Mucosa of gallbladder (tissue), 1 donor: ENCODE measurements around the gene KHSRP. TPM values are rescaled to one million over a fixed set of nuclear protein-coding genes. Genes with fewer than 3 reads are reported as not detected.
A peak's percentile ranks its signal among the peaks of the same experiment; 100 is the strongest.
"Not testable (repeated sequence)": the region's sequence is repeated elsewhere in the genome, so short reads cannot be mapped to it uniquely, and the experiment has no call there.

Experiments used
- DNase-seq: peaks from one replicate; pipeline ENCODE4 v3.0.0-alpha.2; 2020; ENCODE audit warnings: low spot score
- total RNA-seq: library from RNA; stranded (reverse); gene quantifications from one replicate; pipeline ENCODE4 v1.2.1, GENCODE V29; 2021
- donor health status: DM: no; HTN: no; CAD: no.

Gene KHSRP
- total RNA-seq, 1 donor from 2014 or later: 201 TPM

- DNase-seq: no peak
Measured at GRCh38 chr19:6417713-6418561, 6.7 kb downstream of the KHSRP start.

- no peak for DNase-seq
Measured at GRCh38 chr19:6416658-6417405, 7.8 kb downstream of the KHSRP start.

- no peak for DNase-seq
Measured at GRCh38 chr19:6415591-6416190, 8.9 kb downstream of the KHSRP start.

- DNase-seq: no peak
Measured at GRCh38 chr19:6414793-6415590, 9.6 kb downstream of the KHSRP start.

GRCh38 chr19:6413721-6414643, 10.6 kb downstream of the KHSRP start:
- no peak for DNase-seq

GRCh38 chr19:6413291-6413690, 11.3 kb downstream of the KHSRP start:
- no peak for DNase-seq

- DNase-seq: no peak
Measured at GRCh38 chr19:6412447-6413091, 12.0 kb downstream of the KHSRP start.

- DNase-seq: no peak
Measured at GRCh38 chr19:6412061-6412446, 12.6 kb downstream of the KHSRP start.

GRCh38 chr19:6409346-6409745, 15.3 kb downstream of the KHSRP start:
- DNase-seq: no peak

GRCh38 chr19:6406401-6406800, 18.2 kb downstream of the KHSRP start:
- no peak for DNase-seq

- no peak for DNase-seq
Measured at GRCh38 chr19:6402837-6403608, 21.6 kb downstream of the KHSRP start.

GRCh38 chr19:6402058-6402457, 22.6 kb downstream of the KHSRP start:
- no peak for DNase-seq

- not testable (repeated sequence) for DNase-seq
Measured at GRCh38 chr19:6400062-6400944, 24.3 kb downstream of the KHSRP start.

GRCh38 chr19:6396305-6396704, 28.3 kb downstream of the KHSRP start:
- no peak for DNase-seq

- no peak for DNase-seq
Measured at GRCh38 chr19:6394831-6395230, 29.8 kb downstream of the KHSRP start.

GRCh38 chr19:6393983-6394412, 30.6 kb downstream of the KHSRP start:
- DNase-seq: no peak

- DNase-seq: peak; percentile 92
Measured at GRCh38 chr19:6393074-6393982, 31.3 kb downstream of the KHSRP start, which contains the start of gene GTF2F1. GTF2F1 (minus strand) TSS chr19:6393164; CDS start chr19:6392995, 169 bp downstream.
